Kidney (tissue), 22 donors: ENCODE results near the gene TMEM242. TPM values are rescaled to one million over a fixed set of nuclear protein-coding genes. Genes with fewer than 3 reads are reported as not detected.

Source experiments
- DNase-seq, 5 donors: peaks; one replicate each; pipeline ENCODE4 v3.0.0-alpha.2; 2013 to 2020
- FAIRE-seq: peaks from 2 replicates; lab custom pipeline; 2012; peaks lifted over from hg19 to GRCh38; lab: Jason Lieb, UNC
- H3K27ac ChIP-seq, 2 donors: one replicate each; pipeline ENCODE4 v1.7.0; 2013; ENCODE audit warnings: low read depth in 2 of 2, low read length in 2 of 2, inconsistent platforms in 1 of 2
- H3K27me3 ChIP-seq: one replicate; pipeline ENCODE4 v1.7.1; 2013; ENCODE audit warnings: low read length, inconsistent platforms; ENCODE audit not compliant: control insufficient read depth, insufficient read depth
- H3K36me3 ChIP-seq, 3 donors: one replicate each; pipeline versions ENCODE4 v1.7.0 to v1.7.1; 2013; ENCODE audit warnings: low read length in 3 of 3, control low read depth in 1 of 3, inconsistent platforms in 1 of 3; ENCODE audit not compliant: insufficient read depth in 3 of 3, control insufficient read depth in 2 of 3
- H3K4me1 ChIP-seq, 3 donors: one replicate each; pipeline versions ENCODE4 v1.7.0 to v1.7.1; 2013; ENCODE audit warnings: low read length in 3 of 3, inconsistent platforms in 1 of 3, low read depth in 1 of 3; ENCODE audit not compliant: control insufficient read depth in 2 of 3, insufficient read depth in 2 of 3
- H3K4me3 ChIP-seq, 3 donors: one replicate each; pipeline versions ENCODE4 v1.7.0 to v1.8.1; 2013; ENCODE audit warnings: low read length in 3 of 3, control low read depth in 1 of 3, inconsistent platforms in 1 of 3
- H3K9ac ChIP-seq, 3 donors: one replicate each; pipeline versions ENCODE4 v1.7.0 to v1.7.1; 2013; ENCODE audit warnings: low read length in 3 of 3, control low read depth in 1 of 3, inconsistent platforms in 1 of 3
- H3K9me3 ChIP-seq, 3 donors: one replicate each; pipeline versions ENCODE4 v1.7.0 to v1.7.1; 2013; ENCODE audit warnings: low read length in 3 of 3, control low read depth in 1 of 3, inconsistent platforms in 1 of 3; ENCODE audit not compliant: control insufficient read depth in 2 of 3, insufficient read depth in 1 of 3
- intact Hi-C: fragments of 100-400 bp; cut with DNase I; formaldehyde crosslinking; loops from one replicate; pipeline ENCODE4 v1.11.1; 2022
- long read RNA-seq, 10 donors: library from polyadenylated mRNA in 1 of 10; unstranded in 1 of 10; transcript quantifications; one replicate each; pipeline ENCODE4 v2.0.0 and lab custom pipeline, GENCODE V29; 2021 to 2026
- polyA plus RNA-seq: library from polyadenylated mRNA; stranded (reverse); fragments of 350-450 nt; fragmentation: Illumina TruSeq; extraction: RNeasy Lipid Tissue Mini Kit (QIAGEN cat#74804); gene quantifications from one replicate; pipeline ENCODE4 v1.2.3, GENCODE V29; 2014; ENCODE audit warnings: low read depth, low replicate concordance; ENCODE audit not compliant: insufficient read depth
- total RNA-seq: library from RNA; stranded (reverse); fragmentation: NEBNext Ultra II Directional; extraction: Animal tissue kit (Norgen Biotek cat#: 25700); gene quantifications from one replicate; pipeline ENCODE4 v1.2.1, GENCODE V29; 2021
- TF ChIP-seq, protein P1 (sequence below): IDR thresholded peaks from 3 replicates; pipeline ENCODE4 v1.5.1; 2012; ENCODE audit warnings: mild to moderate bottlenecking, moderate library complexity, borderline replicate concordance; ENCODE audit not compliant: insufficient read depth; ENCODE audit errors: extremely low read depth
- donor health status: control.
- donor health status: control.
- donor health status: control.
- donor health status: control.
- donor health status: control.
- donor health status: DM: yes; HTN: yes; CAD: no.
- donor health status: Normal renal cell carcinoma (clear cell type).

TMEM242 gene
- total RNA-seq (14.2 TPM), polyA plus RNA-seq (14.3 TPM)
- long read RNA-seq, donor 1, full-length matches to known transcripts, result 9 of 14 reads
- long read RNA-seq, donor 1, partial matches to known transcripts, result 5 of 14 reads
- long read RNA-seq, donor 1, other reads (novel, unspliced or antisense), result 0 of 14 reads
- long read RNA-seq, donor 2, full-length matches to known transcripts, result 14 of 34 reads
- long read RNA-seq, donor 2, partial matches to known transcripts, result 20 of 34 reads
- long read RNA-seq, donor 2, other reads (novel, unspliced or antisense), result 0 of 34 reads
- long read RNA-seq, donor 3, full-length matches to known transcripts, result 21 of 21 reads
- long read RNA-seq, donor 3, partial matches to known transcripts, result 0 of 21 reads
- long read RNA-seq, donor 3, other reads (novel, unspliced or antisense), result 0 of 21 reads
- long read RNA-seq, donor 4, full-length matches to known transcripts, result 8 of 8 reads
- long read RNA-seq, donor 4, partial matches to known transcripts, result 0 of 8 reads
- long read RNA-seq, donor 4, other reads (novel, unspliced or antisense), result 0 of 8 reads
- long read RNA-seq, donor 5, full-length matches to known transcripts, result 3 of 3 reads
- long read RNA-seq, donor 5, partial matches to known transcripts, result 0 of 3 reads
- long read RNA-seq, donor 5, other reads (novel, unspliced or antisense), result 0 of 3 reads
- long read RNA-seq, donor 6, full-length matches to known transcripts, result 23 of 56 reads
- long read RNA-seq, donor 6, partial matches to known transcripts, result 33 of 56 reads
- long read RNA-seq, donor 6, other reads (novel, unspliced or antisense), result 0 of 56 reads
- long read RNA-seq, donor 7, full-length matches to known transcripts, result 7 of 11 reads
- long read RNA-seq, donor 7, partial matches to known transcripts, result 0 of 11 reads
- long read RNA-seq, donor 7, other reads (novel, unspliced or antisense), result 4 of 11 reads
- long read RNA-seq, donor 8, full-length matches to known transcripts, result 14 of 23 reads
- long read RNA-seq, donor 8, partial matches to known transcripts, result 9 of 23 reads
- long read RNA-seq, donor 8, other reads (novel, unspliced or antisense), result 0 of 23 reads
- long read RNA-seq, donor 9, full-length matches to known transcripts, result 8 of 15 reads
- long read RNA-seq, donor 9, partial matches to known transcripts, result 7 of 15 reads
- long read RNA-seq, donor 9, other reads (novel, unspliced or antisense), result 0 of 15 reads
- long read RNA-seq, donor 10, full-length matches to known transcripts, result 4 of 4 reads
- long read RNA-seq, donor 10, partial matches to known transcripts, result 0 of 4 reads
- long read RNA-seq, donor 10, other reads (novel, unspliced or antisense), result 0 of 4 reads

- Histone ChIP-seq H3K4me1 (peaks cover 0 to 6% (median 0%) of the 10 kb centered on the region in 3 donors), H3K27me3 (no peaks in the 10 kb centered on the region), H3K36me3 (peaks cover 0 to 6% (median 4%) of the 10 kb centered on the region in 3 donors), H3K4me3 (peak within 1 kb of the TSS; percentile 85 to 94 (median 90)), H3K9ac (peak within 1 kb of the TSS; percentile 67 to 96 (median 88)), H3K9me3 (no peaks in the 10 kb centered on the region), H3K27ac (peak within 1 kb of the TSS; percentile 89 to 97)
- TF ChIP-seq, protein P1, sequence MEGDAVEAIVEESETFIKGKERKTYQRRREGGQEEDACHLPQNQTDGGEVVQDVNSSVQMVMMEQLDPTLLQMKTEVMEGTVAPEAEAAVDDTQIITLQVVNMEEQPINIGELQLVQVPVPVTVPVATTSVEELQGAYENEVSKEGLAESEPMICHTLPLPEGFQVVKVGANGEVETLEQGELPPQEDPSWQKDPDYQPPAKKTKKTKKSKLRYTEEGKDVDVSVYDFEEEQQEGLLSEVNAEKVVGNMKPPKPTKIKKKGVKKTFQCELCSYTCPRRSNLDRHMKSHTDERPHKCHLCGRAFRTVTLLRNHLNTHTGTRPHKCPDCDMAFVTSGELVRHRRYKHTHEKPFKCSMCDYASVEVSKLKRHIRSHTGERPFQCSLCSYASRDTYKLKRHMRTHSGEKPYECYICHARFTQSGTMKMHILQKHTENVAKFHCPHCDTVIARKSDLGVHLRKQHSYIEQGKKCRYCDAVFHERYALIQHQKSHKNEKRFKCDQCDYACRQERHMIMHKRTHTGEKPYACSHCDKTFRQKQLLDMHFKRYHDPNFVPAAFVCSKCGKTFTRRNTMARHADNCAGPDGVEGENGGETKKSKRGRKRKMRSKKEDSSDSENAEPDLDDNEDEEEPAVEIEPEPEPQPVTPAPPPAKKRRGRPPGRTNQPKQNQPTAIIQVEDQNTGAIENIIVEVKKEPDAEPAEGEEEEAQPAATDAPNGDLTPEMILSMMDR, result peak; percentile 7
- intact Hi-C loops, result no loop called here
- FAIRE-seq, result no peak
- DNase-seq, result peak; percentile 96 to 97 (median 96)
Measured at GRCh38 chr6:157323255-157323965, at the start of gene TMEM242. Gene TMEM242, minus strand, starts transcription at chr6:157323519. Its CDS starts 20 bp downstream, at chr6:157323499.

- FAIRE-seq, result no peak
- H3K27ac ChIP-seq, result no peak overlapping the region
- H3K4me3 ChIP-seq, result no peak overlapping the region
- no peaks in the 10 kb centered on the region for H3K27me3 ChIP-seq
- no peaks in the 10 kb centered on the region for H3K4me1 ChIP-seq
- intact Hi-C loops, result no loop called here
- no peak overlapping the region for H3K9ac ChIP-seq
- no peaks in the 10 kb centered on the region for H3K36me3 ChIP-seq
- TF ChIP-seq, protein P1, result no peak
- no peaks in the 10 kb centered on the region for H3K9me3 ChIP-seq
- DNase-seq, result no peak
Measured at GRCh38 chr6:157372501-157373280, 49.4 kb upstream of the TMEM242 start.
